ENCODE measurements around the gene EVPL.

Gene EVPL

GRCh38 chr17:75959051-75959838 lies 67.9 kb downstream of the EVPL start:
- H3K9me3 ChIP-seq (ENCODE audit: severe bottlenecking) = no peaks in the 10 kb centered on the region
- H3K27ac ChIP-seq = no peak overlapping the region
- H3K27me3 ChIP-seq (ENCODE audit: insufficient read depth, low read depth, severe bottlenecking) = no peaks in the 10 kb centered on the region
- peaks cover 36% of the 10 kb centered on the region for H3K36me3 ChIP-seq
- TF ChIP-seq, protein P1, sequence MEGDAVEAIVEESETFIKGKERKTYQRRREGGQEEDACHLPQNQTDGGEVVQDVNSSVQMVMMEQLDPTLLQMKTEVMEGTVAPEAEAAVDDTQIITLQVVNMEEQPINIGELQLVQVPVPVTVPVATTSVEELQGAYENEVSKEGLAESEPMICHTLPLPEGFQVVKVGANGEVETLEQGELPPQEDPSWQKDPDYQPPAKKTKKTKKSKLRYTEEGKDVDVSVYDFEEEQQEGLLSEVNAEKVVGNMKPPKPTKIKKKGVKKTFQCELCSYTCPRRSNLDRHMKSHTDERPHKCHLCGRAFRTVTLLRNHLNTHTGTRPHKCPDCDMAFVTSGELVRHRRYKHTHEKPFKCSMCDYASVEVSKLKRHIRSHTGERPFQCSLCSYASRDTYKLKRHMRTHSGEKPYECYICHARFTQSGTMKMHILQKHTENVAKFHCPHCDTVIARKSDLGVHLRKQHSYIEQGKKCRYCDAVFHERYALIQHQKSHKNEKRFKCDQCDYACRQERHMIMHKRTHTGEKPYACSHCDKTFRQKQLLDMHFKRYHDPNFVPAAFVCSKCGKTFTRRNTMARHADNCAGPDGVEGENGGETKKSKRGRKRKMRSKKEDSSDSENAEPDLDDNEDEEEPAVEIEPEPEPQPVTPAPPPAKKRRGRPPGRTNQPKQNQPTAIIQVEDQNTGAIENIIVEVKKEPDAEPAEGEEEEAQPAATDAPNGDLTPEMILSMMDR (IDR thresholded peaks at IDR 0.05; ENCODE audit: low read depth, low read length) = no peak
- H3K4me3 ChIP-seq (ENCODE audit: low read depth, low read length) = no peak overlapping the region
- no peak for DNase-seq

All from WERI-Rb-1 (cell line).